Femur (tissue), 1 donor: ENCODE results near the gene NME9.
"Not testable (repeated sequence)": the region's sequence is repeated elsewhere in the genome, so short reads cannot be mapped to it uniquely, and the experiment has no call there.

Experiments
- DNase-seq: peaks from one replicate; pipeline ENCODE4 v3.0.0-alpha.2; 2017

The NME9 gene

DNA sequence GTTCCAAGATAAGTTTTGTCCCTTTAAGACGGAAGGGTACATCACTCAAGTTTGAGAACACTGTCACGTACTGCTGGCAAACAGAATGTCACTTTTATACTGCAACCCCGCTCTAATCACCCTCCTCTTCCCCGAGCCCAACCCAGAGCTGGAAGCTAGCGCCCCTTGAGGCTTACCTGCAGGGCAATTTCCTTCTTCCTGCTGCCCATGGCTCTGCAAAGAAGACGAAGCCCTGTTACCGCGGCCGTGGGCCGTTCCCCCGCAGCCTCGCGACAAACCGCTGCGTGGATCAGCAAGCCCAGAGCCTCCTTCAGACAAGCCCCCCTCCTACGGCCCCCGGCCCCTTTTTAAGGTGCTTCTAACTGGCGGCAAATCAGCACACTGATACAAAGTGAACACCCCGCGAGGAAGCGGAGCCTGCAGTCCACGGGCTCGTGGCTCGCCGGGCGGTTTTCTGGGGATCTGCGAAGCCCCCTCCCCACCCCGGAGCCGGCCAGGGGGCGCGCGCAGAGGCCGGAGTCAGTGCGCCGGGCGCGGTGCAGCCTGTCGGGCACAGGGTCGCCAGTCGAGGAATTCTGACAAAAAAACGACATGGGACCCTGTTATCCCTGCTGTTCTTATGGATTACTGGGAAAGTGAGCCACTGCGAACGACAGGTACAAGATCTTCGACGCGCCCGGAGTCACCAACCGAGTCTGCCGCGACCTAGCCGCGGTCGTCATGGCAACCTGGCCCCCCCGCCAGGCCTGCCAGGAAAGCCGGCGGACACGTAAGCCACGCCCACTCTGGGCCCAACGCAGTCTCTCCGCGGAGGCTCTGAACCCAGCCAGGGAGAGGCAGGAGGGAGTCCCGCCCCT is at the start of gene NME9:
Gene NME9, minus strand, starts transcription at position 725 of the 857 bp plus-strand sequence. Its CDS starts 516 bp downstream, at position 209.
- DNase-seq, result peak; percentile 88

DNA sequence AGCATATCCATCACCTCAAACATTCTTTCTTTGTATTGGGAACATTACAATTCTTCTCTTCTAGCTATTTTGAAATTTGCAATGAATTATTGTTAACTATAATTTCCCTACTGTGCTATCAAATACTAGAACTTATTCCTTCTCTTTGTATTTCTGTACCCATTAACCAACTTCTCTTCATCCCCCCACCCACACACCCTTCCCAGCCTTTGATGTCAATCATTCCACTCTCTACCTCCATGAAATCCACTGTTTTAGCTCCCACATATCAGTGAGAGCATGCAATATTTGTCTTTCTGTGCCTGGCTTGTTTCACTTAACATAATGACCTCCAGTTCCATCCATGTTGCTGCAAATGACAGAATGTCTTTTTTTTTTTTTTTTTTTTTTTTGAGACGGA is 49.3 kb upstream of the NME9 start:
- no peak for DNase-seq

GRCh38 chr3:138378331-138378730 is 48.7 kb upstream of the NME9 start:
- no peak for DNase-seq

- DNase-seq, result no peak
Observed at GRCh38 chr3:138377804-138378203, 48.2 kb upstream of the NME9 start.

DNA sequence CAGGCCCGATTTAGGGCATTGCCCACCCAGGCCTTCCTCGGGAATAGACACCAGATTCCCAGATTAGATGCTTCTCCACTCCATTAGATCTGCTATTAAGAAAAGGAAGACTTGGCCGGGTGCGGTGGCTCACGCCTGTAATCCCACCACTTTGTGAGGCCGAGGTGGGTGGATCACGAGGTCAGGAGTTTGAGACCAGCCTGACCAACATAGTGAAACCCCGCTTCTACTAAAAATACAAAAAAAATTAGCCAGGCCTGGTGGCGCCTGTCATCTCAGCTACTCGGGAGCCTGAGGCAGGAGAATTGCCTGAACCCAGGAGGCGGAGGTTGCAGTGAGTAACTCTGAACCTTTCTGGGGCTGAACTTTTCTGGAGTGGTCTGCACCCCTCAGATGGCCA is 47.6 kb upstream of the NME9 start:
- DNase-seq, result not testable (repeated sequence)

DNA sequence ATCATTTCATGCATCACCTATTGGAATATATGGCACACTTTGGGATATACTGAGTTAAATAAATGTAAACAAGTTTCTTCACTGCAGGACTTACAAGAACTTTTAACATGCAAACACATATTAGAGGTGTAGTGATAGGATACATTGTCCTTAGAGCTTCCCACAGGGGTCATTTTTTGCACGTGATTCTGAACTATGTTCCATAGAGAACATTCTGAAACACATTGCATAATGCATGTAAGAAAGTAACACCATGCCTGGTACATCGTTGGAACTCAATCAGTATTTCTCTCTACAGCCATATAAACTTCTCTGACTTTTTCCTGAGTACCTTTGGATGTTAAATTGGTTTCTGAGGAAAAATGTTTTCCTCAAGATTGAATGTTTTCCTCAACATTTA is 47.0 kb upstream of the NME9 start:
- DNase-seq, result no peak

GRCh38 chr3:138375447-138375846 is 45.8 kb upstream of the NME9 start:
- no peak for DNase-seq

- no peak for DNase-seq
Observed at GRCh38 chr3:138374573-138375134, 45.0 kb upstream of the NME9 start.

- no peak for DNase-seq
Observed at GRCh38 chr3:138373736-138374094, 44.1 kb upstream of the NME9 start.

GRCh38 chr3:138373087-138373735 is 43.6 kb upstream of the NME9 start:
- DNase-seq, result no peak

GRCh38 chr3:138371070-138371965 is 41.7 kb upstream of the NME9 start:
- DNase-seq, result no peak

- DNase-seq, result no peak
Observed at GRCh38 chr3:138370321-138370720, 40.7 kb upstream of the NME9 start.

GRCh38 chr3:138369151-138369900 is 39.7 kb upstream of the NME9 start:
- DNase-seq, result peak; percentile 36

GRCh38 chr3:138367911-138368310 is 38.3 kb upstream of the NME9 start:
- DNase-seq, result peak; percentile 86

DNA sequence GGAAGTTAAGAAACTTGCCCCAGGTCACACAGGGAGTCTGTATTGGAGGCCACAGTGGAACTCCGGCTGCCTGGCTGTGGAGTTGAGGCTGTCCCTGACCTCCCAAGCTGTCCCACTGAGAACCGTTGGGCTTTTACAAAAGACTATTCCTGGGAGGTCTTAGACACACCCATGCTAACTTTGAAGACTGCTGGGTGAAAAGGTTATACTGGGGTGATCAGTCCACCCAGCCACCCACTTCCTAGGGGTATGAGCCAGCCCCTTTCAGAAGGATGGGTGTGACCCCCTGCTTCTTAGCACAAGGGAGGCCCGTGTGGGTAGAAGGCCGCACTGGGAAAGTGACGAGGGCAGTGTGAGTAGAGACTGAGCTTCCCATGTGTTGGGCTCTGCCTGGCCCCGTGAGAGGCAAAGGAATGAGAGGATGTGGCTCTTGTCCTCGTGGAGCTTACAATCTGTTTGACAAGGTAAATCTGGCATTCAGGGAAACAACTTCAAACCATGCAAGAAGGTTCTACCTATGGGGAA is 37.7 kb upstream of the NME9 start:
- no peak for DNase-seq

- no peak for DNase-seq
Observed at GRCh38 chr3:138366006-138366759, 36.5 kb upstream of the NME9 start.

DNA sequence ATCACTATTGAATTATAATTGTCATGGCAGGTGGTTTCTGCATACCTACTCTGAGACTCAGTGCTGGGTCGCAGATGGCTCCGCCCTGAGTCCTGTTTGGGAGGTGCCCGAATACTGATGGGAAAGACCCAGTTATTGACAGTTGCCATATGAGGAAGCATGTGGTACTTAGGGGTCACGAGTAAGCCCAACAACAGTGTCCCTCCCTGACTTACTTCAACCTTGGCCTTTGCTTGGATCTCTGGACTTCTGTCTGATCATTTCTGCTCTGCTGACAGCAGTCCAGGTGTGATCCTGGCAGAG is 35.6 kb upstream of the NME9 start:
- no peak for DNase-seq

GRCh38 chr3:138364356-138365252 is 35.0 kb upstream of the NME9 start:
- DNase-seq, result no peak

DNA sequence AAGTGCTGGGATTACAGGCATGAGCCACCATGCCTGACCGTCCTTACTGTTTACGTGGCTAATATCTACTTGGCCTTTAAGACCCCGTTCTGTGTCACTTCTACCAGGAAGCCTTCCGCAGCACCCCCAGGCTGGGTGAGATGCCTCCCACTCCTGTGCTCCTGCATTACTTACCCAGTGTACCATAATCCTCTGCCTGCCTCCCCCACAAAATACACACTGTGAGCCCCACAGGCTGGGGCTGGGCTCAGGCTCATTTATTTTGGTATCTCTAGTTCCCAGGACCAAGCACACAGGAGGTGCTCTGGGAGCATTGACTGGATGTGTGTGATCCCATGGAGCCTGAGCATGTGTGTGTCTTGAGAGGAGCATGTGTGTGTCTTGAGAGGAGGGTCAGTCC is 33.7 kb upstream of the NME9 start:
- DNase-seq, result no peak

GRCh38 chr3:138362538-138362937 is 32.9 kb upstream of the NME9 start:
- no peak for DNase-seq
